SK-N-SH (cell line): ENCODE results near the gene PTAFR. TPM values are rescaled to one million over a fixed set of nuclear protein-coding genes. Genes with fewer than 3 reads are reported as not detected.

Experiments used
- CTCF ChIA-PET: fragments of 300-600, 350-600 bp; formaldehyde crosslinking; extraction: SDS; loops from one replicate; lab custom pipeline; 2021; lab: Yijun Ruan, JAX
- POLR2A ChIA-PET: fragments of 350-600 bp; sonication (Branson Sonifier 250); formaldehyde crosslinking; extraction: SDS; loops from one replicate; lab custom pipeline; 2020; ENCODE audit warnings: antibody characterized with exemption, inconsistent platforms; lab: Yijun Ruan, JAX
- DNase-seq: peaks from one replicate; pipeline ENCODE4 v3.0.0; 2012
- H2AFZ ChIP-seq: fragments of 200-600 bp; sonication (generic); 2 replicates; pipeline ENCODE4 v1.8.1; 2016; ENCODE audit warnings: antibody characterized with exemption, mild to moderate bottlenecking, low read depth
- H3F3A ChIP-seq: fragments of 200-600 bp; sonication (generic); replicated peaks from 2 replicates; pipeline ENCODE3; 2016; ENCODE audit warnings: antibody characterized with exemption, mild to moderate bottlenecking; ENCODE audit not compliant: insufficient read depth
- H3K27ac ChIP-seq, 2 experiments: fragments of 200-500 bp in 1 of 2; fragments of 200-600 bp in 1 of 2; sonication (Bioruptor generic) in 1 of 2; sonication (generic), shearing (Covaris generic) in 1 of 2; 2 replicates each; pipeline versions ENCODE4 v1.5.1 to v1.6.1; 2014 to 2016; ENCODE audit warnings: low read depth in 2 of 2, inconsistent platforms in 1 of 2, low read length in 1 of 2, mild to moderate bottlenecking in 1 of 2, mixed read lengths in 1 of 2
- H3K27me3 ChIP-seq: fragments of 200-600 bp; sonication (generic), shearing (Covaris generic); 2 replicates; pipeline ENCODE4 v1.6.1; 2016; ENCODE audit warnings: mixed run types; ENCODE audit not compliant: insufficient read depth
- H3K36me3 ChIP-seq, 2 experiments: fragments of 200-500 bp in 1 of 2; fragments of 200-600 bp in 1 of 2; sonication (Bioruptor generic) in 1 of 2; sonication (generic) in 1 of 2; replicated peaks in 1 of 2; 2 replicates each; pipeline versions ENCODE3 to v1.5.1; 2014 to 2016; ENCODE audit warnings: low read length in 1 of 2, mild to moderate bottlenecking in 1 of 2; ENCODE audit not compliant: insufficient read depth in 2 of 2, control insufficient read depth in 1 of 2
- H3K4me1 ChIP-seq, 2 experiments: fragments of 200-500 bp in 1 of 2; fragments of 200-600 bp in 1 of 2; sonication (Bioruptor generic) in 1 of 2; sonication (generic), shearing (Covaris generic) in 1 of 2; 2 replicates each; pipeline versions ENCODE4 v1.5.1 to v1.6.1; 2014 to 2016; ENCODE audit warnings: low read depth in 1 of 2, low read length in 1 of 2, mixed run types in 1 of 2; ENCODE audit not compliant: insufficient read depth in 2 of 2, control insufficient read depth in 1 of 2
- H3K4me2 ChIP-seq: fragments of 200-600 bp; sonication (generic), shearing (Covaris generic); 2 replicates; pipeline ENCODE4 v1.6.1; 2017; ENCODE audit warnings: mixed run types
- H3K4me3 ChIP-seq, 2 experiments: fragments of 200-500 bp in 1 of 2; fragments of 200-600 bp in 1 of 2; sonication (Bioruptor generic) in 1 of 2; sonication (generic), shearing (Covaris generic) in 1 of 2; 2 replicates each; pipeline versions ENCODE4 v1.5.1 to v1.8.1; 2014 to 2016; ENCODE audit warnings: low read depth in 2 of 2, inconsistent platforms in 1 of 2, low read length in 1 of 2, mild to moderate bottlenecking in 1 of 2, mixed read lengths in 1 of 2, moderate library complexity in 1 of 2
- H3K79me2 ChIP-seq: fragments of 200-600 bp; sonication (generic); 2 replicates; pipeline ENCODE4 v1.8.1; 2017; ENCODE audit warnings: mild to moderate bottlenecking; ENCODE audit not compliant: insufficient read depth
- H3K9ac ChIP-seq: fragments of 200-600 bp; sonication (generic); 2 replicates; pipeline ENCODE4 v1.6.1; 2017; ENCODE audit warnings: mixed run types
- H3K9me2 ChIP-seq: fragments of 200-600 bp; sonication (generic); 2 replicates; pipeline ENCODE4 v1.6.1; 2017; ENCODE audit warnings: mixed run types
- H3K9me3 ChIP-seq: fragments of 200-600 bp; sonication (generic); 2 replicates; pipeline ENCODE4 v1.6.1; 2017; ENCODE audit warnings: mixed run types, mild to moderate bottlenecking, moderate library complexity
- H4K20me1 ChIP-seq: fragments of 200-600 bp; sonication (generic); 2 replicates; pipeline ENCODE4 v1.6.1; 2017; ENCODE audit warnings: mild to moderate bottlenecking, mixed run types; ENCODE audit not compliant: insufficient read depth
- CTCF ChIP-seq: fragments of 200-600 bp; sonication (generic); IDR thresholded peaks from 2 replicates; pipeline ENCODE4 v1.6.1; 2017; ENCODE audit warnings: antibody characterized with exemption, mild to moderate bottlenecking, moderate library complexity
- EP300 ChIP-seq, 2 experiments: IDR thresholded peaks; 2 replicates each; pipeline versions ENCODE4 v1.4.0 to v1.6.1; 2012; ENCODE audit warnings: borderline replicate concordance in 1 of 2, low read depth in 1 of 2, low read length in 1 of 2
- FOXJ3 ChIP-seq: sonication (generic); formaldehyde crosslinking; IDR thresholded peaks from 2 replicates; pipeline ENCODE4 v1.5.1; 2020; ENCODE audit warnings: mild to moderate bottlenecking, missing genetic modification reagents
- FOXM1 ChIP-seq: IDR thresholded peaks from 2 replicates; pipeline ENCODE4 v1.4.0; 2012; ENCODE audit warnings: low read depth, mild to moderate bottlenecking
- GABPA ChIP-seq: IDR thresholded peaks from 2 replicates; pipeline ENCODE4 v1.4.0; 2012; ENCODE audit warnings: low read depth, mild to moderate bottlenecking
- GATA2 ChIP-seq: sonication (generic); formaldehyde crosslinking; IDR thresholded peaks from 2 replicates; pipeline ENCODE4 v1.5.0; 2020; ENCODE audit warnings: mild to moderate bottlenecking, missing genetic modification reagents
- IRF3 ChIP-seq: fragments of 150-350 bp; IDR thresholded peaks from 2 replicates; pipeline ENCODE4 v1.6.1; 2016; ENCODE audit warnings: mild to moderate bottlenecking, low read depth, low read length
- JUND ChIP-seq: IDR thresholded peaks from 2 replicates; pipeline ENCODE4 v1.4.0; 2012
- MXI1 ChIP-seq: IDR thresholded peaks from 2 replicates; pipeline ENCODE4 v1.6.1; 2012; ENCODE audit warnings: mild to moderate bottlenecking, low read depth, low read length, improper control_type of control experiment
- PBX3 ChIP-seq: IDR thresholded peaks from 2 replicates; pipeline ENCODE4; 2012
- RCOR1 ChIP-seq: fragments of 150-350 bp; IDR thresholded peaks from 2 replicates; pipeline ENCODE4 v1.6.1; 2017; ENCODE audit warnings: antibody characterized with exemption, low read length
- SIN3A ChIP-seq: IDR thresholded peaks from 2 replicates; pipeline ENCODE4 v1.6.1; 2012; ENCODE audit warnings: low read depth, mild to moderate bottlenecking, low read length, moderate library complexity, borderline replicate concordance
- SMC3 ChIP-seq: IDR thresholded peaks from 2 replicates; pipeline ENCODE4 v1.6.1; 2012; ENCODE audit warnings: low read depth, low read length, improper control_type of control experiment
- TEAD4 ChIP-seq: IDR thresholded peaks from 2 replicates; pipeline ENCODE4 v1.4.0; 2012; ENCODE audit warnings: mild to moderate bottlenecking, borderline replicate concordance; ENCODE audit not compliant: insufficient read depth
- USF1 ChIP-seq: IDR thresholded peaks from 2 replicates; pipeline ENCODE4 v1.4.0; 2012; ENCODE audit warnings: low read depth, borderline replicate concordance
- WGBS: methylation state at CpG from one replicate; pipeline ENCODE4 v1.1.6; 2017; ENCODE audit warnings: low lambda C conversion rate; 5-methylcytosine and 5-hydroxymethylcytosine counted together
- polyA plus RNA-seq, 3 experiments: library from polyadenylated mRNA; depleted of rRNA; stranded (reverse); fragments of >200 nt; gene quantifications; 2 replicates each; pipeline ENCODE4 v1.2.3, GENCODE V29; 2012

The PTAFR gene
- polyA plus RNA-seq, 1 of the 3 experiments (the other 2 are of a cell fraction) = 0.05 TPM

- no peak for DNase-seq
- WGBS = 82% methylated on average over 11 of the region's 16 CpGs
- no peak overlapping the region for H3K4me3 ChIP-seq
- no peak overlapping the region for H3K4me2 ChIP-seq
- no peak overlapping the region for H2AFZ ChIP-seq
- H3K79me2 ChIP-seq = no peaks in the 10 kb centered on the region
- ChIA-PET POLR2A (no interaction called here), CTCF (interaction anchor here (0.8 to 1.2 kb wide), 2 partner anchors 17 to 66 kb away, joined by 3 read pairs; no protein-coding TSS in a partner anchor)
- no peaks in the 10 kb centered on the region for H3F3A ChIP-seq
- H3K9ac ChIP-seq = no peak overlapping the region
- no peaks in the 10 kb centered on the region for H3K36me3 ChIP-seq
- no peaks in the 10 kb centered on the region for H3K4me1 ChIP-seq
- no peak for TF ChIP-seq MXI1
- no peak for TF ChIP-seq JUND
- TF ChIP-seq GABPA = no peak
- TF ChIP-seq IRF3 = no peak
- TF ChIP-seq SMC3 = no peak
- TF ChIP-seq RCOR1 = no peak
- no peak overlapping the region for H3K27ac ChIP-seq
- H3K9me3 ChIP-seq = no peaks in the 10 kb centered on the region
- H3K27me3 ChIP-seq = no peaks in the 10 kb centered on the region
- H3K9me2 ChIP-seq = no peaks in the 10 kb centered on the region
- H4K20me1 ChIP-seq = no peaks in the 10 kb centered on the region
These were observed 29.0 kb downstream of the PTAFR start for GRCh38 chr1:28147264-28148094.

- CTCF ChIA-PET = interaction anchor here (0.6 to 0.9 kb wide), 2 partner anchors 32 to 35 kb away, joined by 3 read pairs; no protein-coding TSS in a partner anchor
- WGBS = 79% methylated on average over 5 of the region's 5 CpGs
- Histone ChIP-seq H3K4me3 (no peak overlapping the region), H3K9me3 (no peaks in the 10 kb centered on the region), H3K27ac (no peak overlapping the region), H3K36me3 (no peaks in the 10 kb centered on the region), H3K9me2 (no peaks in the 10 kb centered on the region), H3K4me2 (no peak overlapping the region), H3K79me2 (no peaks in the 10 kb centered on the region), H2AFZ (no peak overlapping the region), H4K20me1 (no peaks in the 10 kb centered on the region), H3K4me1 (no peaks in the 10 kb centered on the region), H3F3A (no peaks in the 10 kb centered on the region), H3K27me3 (no peaks in the 10 kb centered on the region), H3K9ac (no peak overlapping the region)
- no peak for DNase-seq
- TF ChIP-seq CTCF (no peak), FOXJ3 (CRISPR knock-in tag) (no peak), IRF3 (no peak), MXI1 (no peak), USF1 (no peak), EP300 (IDR thresholded peaks at IDR 0.05; ENCODE audit: borderline replicate concordance in 1 of 2, low read depth in 1 of 2, low read length in 1 of 2) (no peak), PBX3 (no peak), SMC3 (no peak), FOXM1 (no peak), TEAD4 (no peak), GATA2 (CRISPR knock-in tag) (no peak), SIN3A (no peak)
- POLR2A ChIA-PET = no interaction called here
These were observed 30.8 kb downstream of the PTAFR start for GRCh38 chr1:28145728-28146127.
